GM21381 (cell line): ENCODE measurements around the gene PROCA1.
"Not testable (repeated sequence)": the region's sequence is repeated elsewhere in the genome, so short reads cannot be mapped to it uniquely, and the experiment has no call there.

ENCODE experiments used
- ATAC-seq: cut with Tn5 transposase; IDR thresholded peaks from one replicate; pipeline ENCODE4 v1.9.1; 2021; ENCODE audit warnings: mild to moderate bottlenecking, moderate library complexity; ENCODE audit not compliant: unreplicated experiment

The PROCA1 gene

GRCh38 chr17:28726226-28726626 is 14.5 kb upstream of the PROCA1 start, which contains the start of gene TLCD1:
TLCD1 (minus strand) TSS chr17:28726233; CDS start chr17:28726097, 136 bp downstream.
- ATAC-seq, result peak; percentile 7

- peak; percentile 5 for ATAC-seq
These were observed 14.1 kb upstream of the PROCA1 start for GRCh38 chr17:28725660-28726225.

GRCh38 chr17:28725166-28725659 is 13.5 kb upstream of the PROCA1 start:
- ATAC-seq, result no peak

- no peak for ATAC-seq
These were observed 12.9 kb upstream of the PROCA1 start for GRCh38 chr17:28724500-28725165.

GRCh38 chr17:28723836-28724499 is 12.3 kb upstream of the PROCA1 start:
- ATAC-seq, result not testable (repeated sequence)

- no peak for ATAC-seq
These were observed 11.6 kb upstream of the PROCA1 start for GRCh38 chr17:28723159-28723835.

- no peak for ATAC-seq
These were observed 10.9 kb upstream of the PROCA1 start for GRCh38 chr17:28722417-28723158.

- ATAC-seq, result not testable (repeated sequence)
These were observed 9.3 kb upstream of the PROCA1 start for GRCh38 chr17:28720997-28721329.

- no peak for ATAC-seq
These were observed 8.7 kb upstream of the PROCA1 start for GRCh38 chr17:28720247-28720996.

GRCh38 chr17:28719021-28719433 is 7.3 kb upstream of the PROCA1 start:
- peak; percentile 2 for ATAC-seq

GRCh38 chr17:28718333-28719020 is 6.8 kb upstream of the PROCA1 start:
- no peak for ATAC-seq

- no peak for ATAC-seq
These were observed 6.1 kb upstream of the PROCA1 start, which contains the start of gene RAB34 for GRCh38 chr17:28717578-28718332. RAB34 (minus strand) TSS chr17:28717868; CDS start chr17:28717266, 602 bp downstream.

GRCh38 chr17:28716740-28717577 is 5.3 kb upstream of the PROCA1 start:
- no peak for ATAC-seq

- ATAC-seq, result no peak
These were observed 3.5 kb upstream of the PROCA1 start for GRCh38 chr17:28715217-28715616.

GRCh38 chr17:28714281-28714680 is 2.6 kb upstream of the PROCA1 start:
- no peak for ATAC-seq

- ATAC-seq, result no peak
These were observed 1.2 kb upstream of the PROCA1 start for GRCh38 chr17:28712705-28713415.

GRCh38 chr17:28712032-28712704 is 480 bp upstream of the PROCA1 start:
- no peak for ATAC-seq
